IPS-20b (cell line): ENCODE measurements around the gene BBLN.

ENCODE experiments used
- H3K27ac ChIP-seq: one replicate; pipeline ENCODE4 v1.5.1; 2013; ENCODE audit warnings: low read length
- H3K27me3 ChIP-seq: 2 replicates; pipeline ENCODE4 v1.6.1; 2013; ENCODE audit warnings: mild to moderate bottlenecking, low read length, inconsistent platforms; ENCODE audit not compliant: insufficient read depth
- H3K36me3 ChIP-seq: 2 replicates; pipeline ENCODE4 v1.6.1; 2013; ENCODE audit warnings: low read depth, mild to moderate bottlenecking, inconsistent platforms, low read length, moderate library complexity; ENCODE audit not compliant: insufficient read depth
- H3K4me1 ChIP-seq: 2 replicates; pipeline ENCODE4 v1.6.1; 2013; ENCODE audit warnings: mild to moderate bottlenecking, control low read depth, inconsistent platforms, low read length, moderate library complexity; ENCODE audit not compliant: insufficient read depth
- H3K4me3 ChIP-seq: 2 replicates; pipeline ENCODE4 v1.5.1; 2013; ENCODE audit warnings: mild to moderate bottlenecking, low read length, inconsistent platforms
- H3K9ac ChIP-seq: 2 replicates; pipeline ENCODE4 v1.6.1; 2013; ENCODE audit warnings: low read depth, mild to moderate bottlenecking, inconsistent platforms, low read length, moderate library complexity
- H3K9me3 ChIP-seq: 2 replicates; pipeline ENCODE4 v1.6.1; 2013; ENCODE audit warnings: mild to moderate bottlenecking, low read depth, low read length, inconsistent platforms; ENCODE audit not compliant: insufficient read depth

The BBLN gene

GRCh38 chr9:128142061-128142460, 18.0 kb upstream of the BBLN start:
- Histone ChIP-seq H3K27me3 (no peaks in the 10 kb centered on the region), H3K36me3 (no peaks in the 10 kb centered on the region), H3K4me3 (no peak overlapping the region), H3K4me1 (no peaks in the 10 kb centered on the region), H3K27ac (no peak overlapping the region), H3K9me3 (no peaks in the 10 kb centered on the region), H3K9ac (no peak overlapping the region)

GRCh38 chr9:128142596-128142995, 17.5 kb upstream of the BBLN start:
- H3K27ac ChIP-seq: no peak overlapping the region
- H3K9me3 ChIP-seq: no peaks in the 10 kb centered on the region
- H3K4me1 ChIP-seq: no peaks in the 10 kb centered on the region
- H3K9ac ChIP-seq: no peak overlapping the region
- H3K36me3 ChIP-seq: no peaks in the 10 kb centered on the region
- H3K4me3 ChIP-seq: no peak overlapping the region
- H3K27me3 ChIP-seq: no peaks in the 10 kb centered on the region

- H3K4me1 ChIP-seq: no peaks in the 10 kb centered on the region
- H3K9ac ChIP-seq: no peak overlapping the region
- no peaks in the 10 kb centered on the region for H3K9me3 ChIP-seq
- no peak overlapping the region for H3K27ac ChIP-seq
- H3K36me3 ChIP-seq: no peaks in the 10 kb centered on the region
- H3K4me3 ChIP-seq: no peak overlapping the region
- H3K27me3 ChIP-seq: no peaks in the 10 kb centered on the region
These were observed 16.4 kb upstream of the BBLN start for GRCh38 chr9:128143525-128144238.

- Histone ChIP-seq H3K9me3 (no peaks in the 10 kb centered on the region), H3K4me1 (no peaks in the 10 kb centered on the region), H3K27me3 (no peaks in the 10 kb centered on the region), H3K9ac (no peak overlapping the region), H3K4me3 (no peak overlapping the region), H3K36me3 (no peaks in the 10 kb centered on the region), H3K27ac (no peak overlapping the region)
These were observed 15.6 kb upstream of the BBLN start for GRCh38 chr9:128144239-128145181.

- Histone ChIP-seq H3K36me3 (no peaks in the 10 kb centered on the region), H3K9ac (no peak overlapping the region), H3K4me1 (no peaks in the 10 kb centered on the region), H3K9me3 (no peaks in the 10 kb centered on the region), H3K27ac (no peak overlapping the region), H3K27me3 (no peaks in the 10 kb centered on the region), H3K4me3 (no peak overlapping the region)
These were observed 14.5 kb upstream of the BBLN start for GRCh38 chr9:128145536-128145935.

- H3K27me3 ChIP-seq: no peaks in the 10 kb centered on the region
- H3K4me1 ChIP-seq: no peaks in the 10 kb centered on the region
- no peaks in the 10 kb centered on the region for H3K36me3 ChIP-seq
- H3K9me3 ChIP-seq: no peaks in the 10 kb centered on the region
- H3K27ac ChIP-seq: no peak overlapping the region
- H3K9ac ChIP-seq: no peak overlapping the region
- H3K4me3 ChIP-seq: no peak overlapping the region
These were observed 14.1 kb upstream of the BBLN start for GRCh38 chr9:128145951-128146351.

GRCh38 chr9:128146591-128147120, 13.4 kb upstream of the BBLN start:
- Histone ChIP-seq H3K27me3 (no peaks in the 10 kb centered on the region), H3K36me3 (no peaks in the 10 kb centered on the region), H3K9ac (no peak overlapping the region), H3K27ac (no peak overlapping the region), H3K4me1 (no peaks in the 10 kb centered on the region), H3K4me3 (no peak overlapping the region), H3K9me3 (no peaks in the 10 kb centered on the region)

GRCh38 chr9:128148509-128149000, 11.5 kb upstream of the BBLN start:
- no peak overlapping the region for H3K9ac ChIP-seq
- no peaks in the 10 kb centered on the region for H3K36me3 ChIP-seq
- H3K27ac ChIP-seq: no peak overlapping the region
- no peaks in the 10 kb centered on the region for H3K4me1 ChIP-seq
- H3K9me3 ChIP-seq: no peaks in the 10 kb centered on the region
- no peaks in the 10 kb centered on the region for H3K27me3 ChIP-seq
- H3K4me3 ChIP-seq: no peak overlapping the region

GRCh38 chr9:128149001-128149701, 10.9 kb upstream of the BBLN start, which contains the start of gene LCN2:
Gene LCN2 (plus strand): TSS chr9:128149453. CDS start chr9:128149526, 73 bp downstream.
- Histone ChIP-seq H3K27me3 (no peaks in the 10 kb centered on the region), H3K9me3 (no peaks in the 10 kb centered on the region), H3K4me3 (no peak within 1 kb of the TSS), H3K27ac (no peak within 1 kb of the TSS), H3K36me3 (no peaks in the 10 kb centered on the region), H3K9ac (no peak within 1 kb of the TSS), H3K4me1 (no peaks in the 10 kb centered on the region)

- Histone ChIP-seq H3K27me3 (no peaks in the 10 kb centered on the region), H3K4me3 (no peak overlapping the region), H3K27ac (no peak overlapping the region), H3K36me3 (no peaks in the 10 kb centered on the region), H3K9ac (no peak overlapping the region), H3K4me1 (no peaks in the 10 kb centered on the region), H3K9me3 (no peaks in the 10 kb centered on the region)
These were observed 10.0 kb upstream of the BBLN start for GRCh38 chr9:128149951-128150593.
